ENCODE measurements around the gene BMF.

The BMF gene

GRCh38 chr15:40038638-40039543 lies 69.8 kb downstream of the BMF start, which contains the start of gene SRP14:
Gene SRP14 (minus strand): TSS chr15:40039181. CDS start chr15:40039116, 65 bp downstream.
- peak within 1 kb of the TSS; percentile 59 for H3K23ac ChIP-seq (ENCODE audit: low read length)
- peak within 1 kb of the TSS; percentile 84 for H3K4me2 ChIP-seq (ENCODE audit: low read length)
- H3K4me3 ChIP-seq (ENCODE audit: low read length), result peak within 1 kb of the TSS; percentile 94
- peak within 1 kb of the TSS; percentile 88 for H3K9ac ChIP-seq (ENCODE audit: low read length)
- H3K79me1 ChIP-seq (ENCODE audit: low read length), result peaks cover 4% of the 10 kb centered on the region
- H3K4me1 ChIP-seq (ENCODE audit: control insufficient read depth, low read depth, low read length), result peaks cover 1% of the 10 kb centered on the region
- H3K56ac ChIP-seq (ENCODE audit: low read length), result peak within 1 kb of the TSS; percentile 94
- peak within 1 kb of the TSS; percentile 74 for H3K27ac ChIP-seq (ENCODE audit: low read depth, low read length)
- WGBS (ENCODE audit: extremely low coverage, insufficient coverage, low lambda C conversion rate), result no CpG with 5 or more reads among the region's 59 CpGs
- H4K5ac ChIP-seq (ENCODE audit: low read length), result no peak within 1 kb of the TSS
- H3K4ac ChIP-seq (ENCODE audit: low read depth, low read length), result peak within 1 kb of the TSS; percentile 61
- H3K18ac ChIP-seq (ENCODE audit: low read length), result peak within 1 kb of the TSS; percentile 11
- no peak within 1 kb of the TSS for H2BK120ac ChIP-seq (ENCODE audit: low read depth, low read length)
- peak within 1 kb of the TSS; percentile 9 for H2AK5ac ChIP-seq (ENCODE audit: low read length)
- no peaks in the 10 kb centered on the region for H3K27me3 ChIP-seq (ENCODE audit: insufficient read depth, low read length, poor library complexity)
- H2BK5ac ChIP-seq (ENCODE audit: low read length), result peak within 1 kb of the TSS; percentile 39
- H3K36me3 ChIP-seq (ENCODE audit: control insufficient read depth, insufficient read depth, low read length), result peaks cover 2% of the 10 kb centered on the region
- peaks cover 13% of the 10 kb centered on the region for H3K79me2 ChIP-seq (ENCODE audit: control insufficient read depth, insufficient read depth, low read length)
- peak; percentile 98 for DNase-seq
- no peak within 1 kb of the TSS for H4K8ac ChIP-seq (ENCODE audit: low read depth, low read length)
- no peak within 1 kb of the TSS for H2BK15ac ChIP-seq (replicated peaks; ENCODE audit: low read depth)

- H3K27ac ChIP-seq (ENCODE audit: low read depth, low read length), result peak overlapping the region; percentile 74
- DNase-seq, result peak; percentile 70
Observed at GRCh38 chr15:40038275-40038637, 70.4 kb downstream of the BMF start.

More at GRCh38 chr15:40038275-40038637, 70.4 kb downstream of the BMF start:
- Histone ChIP-seq H3K4ac (ENCODE audit: low read depth, low read length) (no peak overlapping the region), H2AK5ac (ENCODE audit: low read length) (peak overlapping the region; percentile 9), H3K36me3 (ENCODE audit: control insufficient read depth, insufficient read depth, low read length) (peaks cover 2% of the 10 kb centered on the region), H3K79me2 (ENCODE audit: control insufficient read depth, insufficient read depth, low read length) (peaks cover 13% of the 10 kb centered on the region), H3K4me2 (ENCODE audit: low read length) (peak overlapping the region; percentile 84), H2BK120ac (ENCODE audit: low read depth, low read length) (no peak overlapping the region), H2BK5ac (ENCODE audit: low read length) (no peak overlapping the region), H3K27me3 (ENCODE audit: insufficient read depth, low read length, poor library complexity) (no peaks in the 10 kb centered on the region), H3K18ac (ENCODE audit: low read length) (no peak overlapping the region), H3K79me1 (ENCODE audit: low read length) (peaks cover 4% of the 10 kb centered on the region), H2BK15ac (replicated peaks; ENCODE audit: low read depth) (no peak overlapping the region), H3K4me3 (ENCODE audit: low read length) (peak overlapping the region; percentile 94), H3K9ac (ENCODE audit: low read length) (peak overlapping the region; percentile 88), H4K8ac (ENCODE audit: low read depth, low read length) (no peak overlapping the region), H3K23ac (ENCODE audit: low read length) (peak overlapping the region; percentile 29), H3K56ac (ENCODE audit: low read length) (peak overlapping the region; percentile 94), H3K4me1 (ENCODE audit: control insufficient read depth, low read depth, low read length) (peaks cover 1% of the 10 kb centered on the region), H4K5ac (ENCODE audit: low read length) (no peak overlapping the region)
- WGBS (ENCODE audit: extremely low coverage, insufficient coverage, low lambda C conversion rate), result no CpG with 5 or more reads among the region's 18 CpGs
